Transverse colon (tissue), 4 donors: ENCODE data around the gene PDZRN3.

ENCODE experiments used
- CTCF ChIP-seq, 5 experiments: fragments of 200-600 bp in 3 of 5; fragments of 450-650 bp in 2 of 5; sonication (generic) in 3 of 5; IDR thresholded peaks; 1 replicate in 2 of 5; 2 replicates in 3 of 5; pipeline ENCODE4 v1.5.1; 2016 to 2017; ENCODE audit warnings: antibody characterized with exemption in 5 of 5, inconsistent platforms in 3 of 5, mild to moderate bottlenecking in 2 of 5, moderate library complexity in 1 of 5
- POLR2A ChIP-seq: fragments of 450-650 bp; IDR thresholded peaks from one replicate; pipeline ENCODE4 v1.6.1; 2016; ENCODE audit warnings: antibody characterized with exemption, mild to moderate bottlenecking, moderate library complexity
- POLR2AphosphoS5 ChIP-seq, 3 donors: sonication (generic); formaldehyde crosslinking; IDR thresholded peaks; one replicate each; pipeline ENCODE4 v1.6.1; 2016; ENCODE audit warnings: antibody characterized with exemption in 3 of 3

GRCh38 chr3:73602170-73602569 is 22.6 kb downstream of the PDZRN3 start:
- TF ChIP-seq POLR2A: no peak
- TF ChIP-seq CTCF (IDR thresholded peaks at IDR 0.05): no peak
- TF ChIP-seq POLR2AphosphoS5 (IDR thresholded peaks at IDR 0.05): peak in 2 of 3 donors; percentile 55 to 61
